H9 (cell line): ENCODE results near the gene SLC22A17. TPM values are rescaled to one million over a fixed set of nuclear protein-coding genes. Genes with fewer than 3 reads are reported as not detected.

Experiments
- DNase-seq: peaks from one replicate; pipeline ENCODE4 v3.0.0-alpha.2; 2017
- H2AFZ ChIP-seq: one replicate; pipeline ENCODE4 v1.6.1; 2013; ENCODE audit warnings: mild to moderate bottlenecking, low read length, control low read depth, moderate library complexity
- H2AK5ac ChIP-seq: 2 replicates; pipeline ENCODE4 v1.6.1; 2013; ENCODE audit warnings: low read length, control low read depth, mixed read lengths; ENCODE audit not compliant: insufficient read length
- H2BK120ac ChIP-seq: one replicate; pipeline ENCODE4 v1.6.1; 2013; ENCODE audit warnings: low read depth, mild to moderate bottlenecking, low read length, control low read depth, inconsistent platforms; ENCODE audit not compliant: poor library complexity, severe bottlenecking
- H2BK12ac ChIP-seq: 2 replicates; pipeline ENCODE4 v1.6.1; 2013; ENCODE audit warnings: low read length, control low read depth, mixed read lengths, low read depth; ENCODE audit not compliant: insufficient read length
- H2BK15ac ChIP-seq: 2 replicates; pipeline ENCODE4 v1.6.1; 2013; ENCODE audit warnings: low read depth, low read length, control low read depth
- H2BK20ac ChIP-seq: one replicate; pipeline ENCODE4 v1.6.1; 2013; ENCODE audit warnings: low read depth, mild to moderate bottlenecking, low read length, control low read depth, inconsistent platforms; ENCODE audit not compliant: poor library complexity, severe bottlenecking
- H2BK5ac ChIP-seq: 2 replicates; pipeline ENCODE4 v1.6.1; 2013; ENCODE audit warnings: low read length, control low read depth, mixed read lengths; ENCODE audit not compliant: insufficient read length
- H3K14ac ChIP-seq: 2 replicates; pipeline ENCODE4 v1.6.1; 2013; ENCODE audit warnings: low read length, control low read depth; ENCODE audit not compliant: insufficient read depth
- H3K18ac ChIP-seq: 2 replicates; pipeline ENCODE4 v1.6.1; 2013; ENCODE audit warnings: low read depth, mild to moderate bottlenecking, mixed read lengths, low read length, control low read depth; ENCODE audit not compliant: insufficient read length
- H3K23ac ChIP-seq: 2 replicates; pipeline ENCODE4 v1.6.1; 2013; ENCODE audit warnings: low read length, control low read depth, mixed read lengths, low read depth; ENCODE audit not compliant: insufficient read length
- H3K23me2 ChIP-seq: 2 replicates; pipeline ENCODE4 v1.6.1; 2013; ENCODE audit warnings: low read depth, mild to moderate bottlenecking, mixed read lengths, low read length, control low read depth; ENCODE audit not compliant: insufficient read length, poor library complexity, severe bottlenecking
- H3K27ac ChIP-seq: 2 replicates; pipeline ENCODE4 v1.5.1; 2013; ENCODE audit warnings: low read length, control low read depth, mixed read lengths, low read depth; ENCODE audit not compliant: insufficient read length
- H3K27me3 ChIP-seq: 2 replicates; pipeline ENCODE4 v1.6.1; 2013; ENCODE audit warnings: low read length, control low read depth, inconsistent platforms; ENCODE audit not compliant: insufficient read depth
- H3K4ac ChIP-seq: 2 replicates; pipeline ENCODE4 v1.6.1; 2013; ENCODE audit warnings: low read depth, mild to moderate bottlenecking, control low read depth, inconsistent platforms, low read length, moderate library complexity
- H3K4me1 ChIP-seq: 2 replicates; pipeline ENCODE4 v1.6.1; 2013; ENCODE audit warnings: low read length, control low read depth, inconsistent platforms; ENCODE audit not compliant: insufficient read depth
- H3K4me2 ChIP-seq: 2 replicates; pipeline ENCODE4 v1.6.1; 2013; ENCODE audit warnings: low read length, control low read depth, mixed read lengths; ENCODE audit not compliant: insufficient read length, insufficient read depth
- H3K56ac ChIP-seq: 2 replicates; pipeline ENCODE4 v1.6.1; 2013; ENCODE audit warnings: low read depth, mild to moderate bottlenecking, mixed read lengths, low read length, control low read depth; ENCODE audit not compliant: insufficient read length
- H3K79me1 ChIP-seq: 2 replicates; pipeline ENCODE4 v1.6.1; 2013; ENCODE audit warnings: low read depth, mild to moderate bottlenecking, moderate library complexity, low read length, control low read depth, inconsistent platforms; ENCODE audit not compliant: insufficient read depth, poor library complexity, severe bottlenecking
- H3K79me2 ChIP-seq: 2 replicates; pipeline ENCODE4 v1.6.1; 2013; ENCODE audit warnings: low read length, control low read depth, inconsistent platforms; ENCODE audit not compliant: insufficient read depth
- H3K9ac ChIP-seq: 2 replicates; pipeline ENCODE4 v1.6.1; 2013; ENCODE audit warnings: low read length, control low read depth, mixed read lengths; ENCODE audit not compliant: insufficient read length; ENCODE audit errors: extremely low read depth
- H3K9me3 ChIP-seq: one replicate; pipeline ENCODE4 v1.6.1; 2013; ENCODE audit warnings: low read depth, low read length, inconsistent platforms; ENCODE audit not compliant: control insufficient read depth
- H3T11ph ChIP-seq: one replicate; pipeline ENCODE4 v1.6.1; 2013; ENCODE audit warnings: mild to moderate bottlenecking, low read length, control low read depth, inconsistent platforms
- H4K20me1 ChIP-seq: one replicate; pipeline ENCODE4 v1.6.1; 2013; ENCODE audit not compliant: control insufficient read depth, insufficient read length, insufficient read depth
- H4K5ac ChIP-seq: 2 replicates; pipeline ENCODE4 v1.6.1; 2013; ENCODE audit warnings: low read depth, mild to moderate bottlenecking, mixed read lengths, low read length, control low read depth; ENCODE audit not compliant: insufficient read length
- H4K8ac ChIP-seq: replicated peaks from 2 replicates; pipeline ENCODE4 v1.6.1; 2013; ENCODE audit warnings: low read length, control low read depth, mixed read lengths, low read depth; ENCODE audit not compliant: insufficient read length
- H4K91ac ChIP-seq: 2 replicates; pipeline ENCODE4 v1.6.1; 2013; ENCODE audit warnings: low read depth, mild to moderate bottlenecking, moderate library complexity, mixed read lengths, low read length, control low read depth; ENCODE audit not compliant: insufficient read length
- H3K27ac Mint-ChIP-seq, 3 experiments: 2 replicates in 2 of 3; 3 replicates in 1 of 3; pipeline ENCODE4 v1.8.0; 2020 to 2021; ENCODE audit warnings: mixed read lengths in 3 of 3, mild to moderate bottlenecking in 1 of 3, moderate library complexity in 1 of 3
- H3K27me3 Mint-ChIP-seq: 2 replicates; pipeline ENCODE4 v1.8.0; 2021; ENCODE audit warnings: low read depth, mild to moderate bottlenecking, moderate library complexity, mixed read lengths
- H3K36me3 Mint-ChIP-seq, 3 experiments: 2 replicates in 2 of 3; 3 replicates in 1 of 3; pipeline ENCODE4 v1.8.0; 2020 to 2021; ENCODE audit warnings: low read depth in 3 of 3, mixed read lengths in 3 of 3; ENCODE audit not compliant: insufficient read depth in 1 of 3
- H3K4me1 Mint-ChIP-seq, 2 experiments: 2 replicates each; pipeline ENCODE4 v1.8.0; 2020; ENCODE audit warnings: mixed read lengths in 2 of 2
- H3K4me3 Mint-ChIP-seq, 2 experiments: 2 replicates in 1 of 2; 3 replicates in 1 of 2; pipeline ENCODE4 v1.8.0; 2020 to 2021; ENCODE audit warnings: mild to moderate bottlenecking in 2 of 2, mixed read lengths in 2 of 2, moderate library complexity in 1 of 2
- H3K9me3 Mint-ChIP-seq, 2 experiments: 2 replicates in 1 of 2; 3 replicates in 1 of 2; pipeline ENCODE4 v1.8.0; 2020; ENCODE audit warnings: mild to moderate bottlenecking in 2 of 2, mixed read lengths in 2 of 2, moderate library complexity in 1 of 2
- WGBS: extraction: QIAGEN DNeasy Blood & Tissue Kit; methylation state at CpG from one replicate; pipeline ENCODE4 v1.1.7; 2013; ENCODE audit warnings: missing lambda C conversion rate, low lambda C conversion rate, mixed read lengths; ENCODE audit not compliant: insufficient read length; ENCODE audit errors: extremely low coverage; 5-methylcytosine and 5-hydroxymethylcytosine counted together
- total RNA-seq: library from RNA; stranded (reverse); gene quantifications from 2 replicates; pipeline ENCODE4 v1.2.1, GENCODE V29; 2021
- TF ChIP-seq, protein P1 (sequence below): fragments of 200-600 bp; sonication (generic); conservative IDR thresholded peaks from 3 replicates; pipeline ENCODE4 v1.8.0; 2021; ENCODE audit warnings: antibody characterized with exemption, mild to moderate bottlenecking

The SLC22A17 gene
- total RNA-seq, 1 experiment from 2014 or later, result 33.0 TPM

- no peak overlapping the region for H3K56ac ChIP-seq
- no CpG with 5 or more reads among the region's 8 CpGs for WGBS
- Mint-ChIP-seq H3K4me1 (peaks cover 16 to 17% of the 10 kb centered on the region in 2 experiments), H3K27me3 (peaks cover 52% of the 10 kb centered on the region), H3K4me3 (no peak overlapping the region), H3K36me3 (no peaks in the 10 kb centered on the region; a peak in 1 of 7 replicates), H3K27ac (peak overlapping the region in 1 of 3 experiments; percentile 73; a peak in 1 of 7 replicates), H3K9me3 (0 out of 5 replicates have a peak, but pooled peaks cover 0 to 3% of the 10 kb centered on the region in 2 experiments)
- H4K5ac ChIP-seq, result no peak overlapping the region
- no peak for DNase-seq
- no peaks in the 10 kb centered on the region for H3K79me1 ChIP-seq
- no peak overlapping the region for H2BK12ac ChIP-seq
- peaks cover 3% of the 10 kb centered on the region; the same call in 1 of the 2 replicates for H3K4me1 ChIP-seq
- H3K4me2 ChIP-seq, result no peak overlapping the region
- no peak overlapping the region for H2BK20ac ChIP-seq
- H4K91ac ChIP-seq, result no peak overlapping the region
- no peak overlapping the region for H2AFZ ChIP-seq
- no peaks in the 10 kb centered on the region for H3K79me2 ChIP-seq
- H2BK5ac ChIP-seq, result no peak overlapping the region
- H3K18ac ChIP-seq, result no peak overlapping the region
- no peak overlapping the region for H3K27ac ChIP-seq
- H3T11ph ChIP-seq, result no peak overlapping the region
- no peak overlapping the region for H3K14ac ChIP-seq
- no peak overlapping the region for H2BK120ac ChIP-seq
- TF ChIP-seq, protein P1, sequence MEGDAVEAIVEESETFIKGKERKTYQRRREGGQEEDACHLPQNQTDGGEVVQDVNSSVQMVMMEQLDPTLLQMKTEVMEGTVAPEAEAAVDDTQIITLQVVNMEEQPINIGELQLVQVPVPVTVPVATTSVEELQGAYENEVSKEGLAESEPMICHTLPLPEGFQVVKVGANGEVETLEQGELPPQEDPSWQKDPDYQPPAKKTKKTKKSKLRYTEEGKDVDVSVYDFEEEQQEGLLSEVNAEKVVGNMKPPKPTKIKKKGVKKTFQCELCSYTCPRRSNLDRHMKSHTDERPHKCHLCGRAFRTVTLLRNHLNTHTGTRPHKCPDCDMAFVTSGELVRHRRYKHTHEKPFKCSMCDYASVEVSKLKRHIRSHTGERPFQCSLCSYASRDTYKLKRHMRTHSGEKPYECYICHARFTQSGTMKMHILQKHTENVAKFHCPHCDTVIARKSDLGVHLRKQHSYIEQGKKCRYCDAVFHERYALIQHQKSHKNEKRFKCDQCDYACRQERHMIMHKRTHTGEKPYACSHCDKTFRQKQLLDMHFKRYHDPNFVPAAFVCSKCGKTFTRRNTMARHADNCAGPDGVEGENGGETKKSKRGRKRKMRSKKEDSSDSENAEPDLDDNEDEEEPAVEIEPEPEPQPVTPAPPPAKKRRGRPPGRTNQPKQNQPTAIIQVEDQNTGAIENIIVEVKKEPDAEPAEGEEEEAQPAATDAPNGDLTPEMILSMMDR, result no peak
- H3K4ac ChIP-seq, result no peak overlapping the region
- H3K23me2 ChIP-seq, result no peaks in the 10 kb centered on the region
- H2BK15ac ChIP-seq, result no peak overlapping the region
- no peaks in the 10 kb centered on the region for H4K20me1 ChIP-seq
- no peak overlapping the region for H3K9ac ChIP-seq
- H2AK5ac ChIP-seq, result no peak overlapping the region
- H3K27me3 ChIP-seq, result no peaks in the 10 kb centered on the region
- no peak overlapping the region for H4K8ac ChIP-seq
- H3K23ac ChIP-seq, result no peak overlapping the region
- H3K9me3 ChIP-seq, result no peaks in the 10 kb centered on the region
These were observed 36.3 kb upstream of the SLC22A17 start for GRCh38 chr14:23388996-23389395.
